HG02623 (cell line): ENCODE measurements around the gene CDK18.

ENCODE experiments used
- ATAC-seq: cut with Tn5 transposase; IDR thresholded peaks from one replicate; pipeline ENCODE4 v1.9.1; 2021; ENCODE audit warnings: moderate library complexity; ENCODE audit not compliant: unreplicated experiment

The CDK18 gene

DNA sequence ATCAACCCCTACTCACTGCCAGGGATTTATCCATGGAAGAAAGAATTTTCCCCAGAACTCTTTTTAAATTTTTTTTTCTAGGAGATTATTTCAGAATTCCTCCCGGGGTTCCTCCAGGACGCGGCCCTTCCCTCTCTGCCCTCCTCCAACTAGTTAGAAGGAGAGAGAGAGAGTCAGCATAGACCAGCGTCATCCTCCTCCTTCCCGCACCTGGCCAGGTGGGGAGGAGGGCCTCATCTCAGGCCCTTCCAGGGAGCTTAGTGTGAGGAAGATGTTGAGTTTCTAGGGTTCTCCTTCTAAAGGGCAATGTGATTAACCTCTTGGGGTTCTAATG, 63.6 kb downstream of the CDK18 start:
- no peak for ATAC-seq

- no peak for ATAC-seq
These were observed 64.2 kb downstream of the CDK18 start for GRCh38 chr1:205568469-205569361.

GRCh38 chr1:205569411-205570172, 65.1 kb downstream of the CDK18 start:
- ATAC-seq, result no peak

DNA sequence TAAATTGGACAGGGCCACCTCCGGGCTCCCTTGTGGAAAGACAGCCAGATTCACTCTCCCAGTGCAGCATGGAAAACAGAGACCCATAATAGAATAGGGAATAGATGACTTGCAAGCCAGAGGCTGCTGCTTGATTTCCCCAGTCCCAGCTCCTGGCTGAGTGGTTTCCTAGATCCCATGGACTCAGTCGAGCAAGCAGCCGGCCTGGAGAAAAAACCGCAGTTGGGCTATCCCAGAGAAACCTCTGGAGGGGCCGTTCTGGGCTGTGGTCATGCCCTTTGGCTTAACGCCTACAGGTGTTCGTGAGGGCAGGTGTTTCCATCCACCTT, 65.7 kb downstream of the CDK18 start:
- no peak for ATAC-seq

DNA sequence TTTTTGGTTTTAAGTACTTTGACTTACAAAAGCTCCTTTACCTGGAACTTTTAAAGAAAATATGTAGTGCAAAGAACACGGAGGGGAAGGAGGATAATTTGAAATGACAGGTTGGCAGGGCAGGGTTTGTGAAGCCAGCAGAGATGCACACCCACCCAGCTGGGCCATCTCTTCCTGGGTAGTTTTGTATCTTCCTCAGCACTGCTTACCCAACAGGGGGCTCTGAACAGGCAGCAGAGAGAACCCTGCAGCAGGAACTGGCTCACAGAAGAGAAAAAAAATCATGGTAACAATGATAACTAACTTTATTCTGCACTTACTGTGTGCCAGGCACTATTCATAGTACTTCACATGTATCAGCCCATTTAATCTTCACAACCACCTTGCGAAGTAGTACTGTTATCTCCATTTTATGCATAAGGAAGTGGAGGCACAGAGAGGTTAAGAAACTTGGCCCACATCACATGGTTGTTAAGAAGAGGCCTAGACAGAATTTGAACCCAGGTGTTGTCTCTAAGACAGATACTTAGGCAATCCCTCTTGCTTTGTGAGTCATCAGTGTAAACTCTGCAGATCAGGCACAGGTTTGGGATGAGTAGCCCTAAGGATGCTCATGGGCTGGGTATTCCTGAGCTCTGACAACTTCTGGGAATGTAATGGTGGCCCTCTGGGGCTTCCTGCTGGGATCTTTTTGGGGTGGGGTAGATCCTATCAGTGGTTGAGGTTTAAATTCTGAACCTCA, 66.5 kb downstream of the CDK18 start:
- ATAC-seq, result no peak

GRCh38 chr1:205571747-205572146, 67.3 kb downstream of the CDK18 start:
- ATAC-seq, result no peak

- ATAC-seq, result no peak
These were observed 68.0 kb downstream of the CDK18 start for GRCh38 chr1:205572421-205572820.

DNA sequence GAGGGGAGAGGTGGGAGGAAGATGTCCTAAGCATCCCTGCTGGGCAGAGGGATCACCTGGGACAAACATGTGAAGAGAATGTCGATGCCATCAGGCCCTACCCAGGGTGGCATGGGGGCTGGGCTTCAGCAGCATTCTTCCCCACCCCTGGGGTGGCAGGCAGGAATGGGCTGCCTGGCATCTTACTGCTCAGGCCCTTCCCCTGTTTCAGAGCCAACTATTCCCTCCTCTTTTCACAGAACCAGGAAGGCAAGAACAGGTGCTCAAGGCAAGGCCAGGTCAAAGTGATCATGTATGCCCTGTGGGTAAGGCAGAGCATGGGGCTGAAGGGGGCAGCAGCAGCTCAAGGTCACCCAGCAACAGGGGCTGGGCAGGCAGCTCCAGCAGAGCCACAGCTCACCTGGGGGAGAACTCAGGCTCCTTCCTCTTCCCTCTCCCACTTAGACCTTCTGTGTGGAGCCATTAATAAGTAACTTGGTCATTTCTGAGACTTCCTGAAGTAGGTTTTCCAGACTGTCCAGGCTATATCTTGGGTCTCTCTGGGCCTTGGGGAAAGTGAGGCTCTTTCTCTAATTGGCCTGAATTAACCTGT, 70.9 kb downstream of the CDK18 start:
- ATAC-seq, result no peak

DNA sequence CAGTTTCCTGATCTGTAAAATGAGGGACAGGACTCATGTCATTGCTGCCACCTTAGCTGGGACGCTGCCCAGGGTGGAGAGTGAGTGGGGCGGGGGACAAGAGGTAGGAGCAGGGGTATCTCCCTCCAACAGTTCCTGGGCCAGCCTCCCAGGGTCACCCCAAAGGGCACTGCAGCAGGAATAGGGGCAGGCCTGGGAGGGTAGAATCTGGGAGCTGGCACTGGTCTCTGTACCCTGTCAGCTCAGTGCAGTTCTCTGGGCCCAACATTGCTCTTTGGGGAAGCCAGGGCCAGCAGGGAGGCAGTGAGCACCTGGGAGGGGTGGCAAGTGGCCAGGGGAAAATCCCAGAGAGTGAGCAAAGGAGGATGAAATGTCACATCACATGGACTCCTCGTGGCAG, 71.5 kb downstream of the CDK18 start:
- ATAC-seq, result no peak

DNA sequence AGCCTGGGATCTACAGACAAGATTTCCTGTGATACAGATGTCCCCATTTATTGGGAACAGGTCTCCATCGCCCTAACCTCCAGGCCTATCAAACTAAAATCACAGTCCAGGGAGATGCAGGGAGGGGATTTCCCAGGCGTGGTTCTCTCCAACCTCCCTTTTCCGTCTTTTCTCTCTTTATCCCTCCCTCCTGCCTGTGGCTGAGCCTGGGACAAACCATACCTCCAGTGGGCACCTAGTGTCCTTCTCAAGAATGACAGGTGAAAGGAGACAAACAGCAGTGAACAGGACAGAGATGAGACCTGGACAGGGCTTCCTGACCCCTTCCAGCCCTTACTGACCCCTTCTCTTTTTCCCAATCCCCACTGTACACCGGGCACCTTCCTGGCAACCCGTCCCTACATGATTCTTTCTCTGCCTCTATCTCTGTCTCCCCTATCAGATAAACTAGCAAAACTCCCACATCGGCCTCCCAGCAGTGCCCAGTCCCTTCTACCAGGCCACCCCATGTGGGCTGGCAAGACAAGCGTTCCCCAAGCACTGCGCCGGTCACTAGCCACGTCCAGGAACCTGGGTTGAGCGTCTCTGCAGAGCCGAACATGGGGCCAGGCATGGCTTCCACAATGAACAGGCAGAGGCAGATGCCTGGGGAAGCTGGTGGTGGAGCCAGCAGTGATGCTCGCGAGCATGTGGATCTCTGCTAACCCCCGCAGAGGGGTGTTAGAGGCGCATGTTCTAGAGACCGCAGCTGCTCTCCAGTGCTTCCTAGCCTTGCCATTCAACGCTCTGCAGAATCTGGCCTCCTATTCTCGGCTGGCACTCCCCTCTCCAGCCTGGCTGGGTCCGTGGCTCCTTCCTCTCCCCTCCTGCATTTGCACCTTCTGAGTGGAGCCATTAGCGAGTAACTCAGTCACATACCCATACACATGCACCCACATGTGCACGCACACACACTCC, 72.6 kb downstream of the CDK18 start:
- no peak for ATAC-seq

DNA sequence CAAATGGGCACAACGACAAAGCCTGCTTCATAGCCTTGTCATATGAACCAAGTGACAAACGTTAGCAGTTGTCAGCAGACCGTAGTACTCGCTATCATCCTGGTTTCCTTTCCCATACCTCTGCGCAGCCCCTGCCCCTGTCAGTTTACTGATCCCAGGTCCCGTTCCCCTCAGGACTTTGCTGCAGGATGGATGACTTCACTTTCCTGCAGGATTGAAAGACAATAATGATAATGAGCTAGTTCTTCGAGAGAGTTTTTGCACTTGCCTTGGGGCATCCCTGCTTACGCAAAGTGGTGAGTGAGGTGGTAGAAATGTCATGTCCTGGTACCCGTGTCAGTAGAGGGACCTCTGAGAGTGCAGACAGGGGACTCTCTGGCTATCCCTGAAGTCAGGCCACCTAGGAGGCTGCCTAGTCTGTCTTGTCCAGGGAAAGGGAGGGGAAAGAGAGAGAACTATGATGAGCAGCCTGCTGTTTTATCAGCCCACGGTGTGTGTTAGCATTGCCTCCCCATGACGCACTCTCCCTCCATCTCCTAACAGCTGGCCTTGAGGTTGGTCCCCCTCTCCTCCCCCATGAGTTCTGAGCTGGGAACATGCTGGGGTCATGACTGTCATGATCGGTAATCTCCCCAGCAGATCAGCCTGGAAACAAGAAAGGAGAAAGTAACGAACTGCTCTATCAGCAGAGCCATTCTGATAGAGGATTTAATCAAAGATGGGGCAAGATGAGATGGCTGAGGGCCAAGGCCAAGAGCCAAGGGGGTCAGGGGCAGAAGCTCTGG, 73.6 kb downstream of the CDK18 start:
- no peak for ATAC-seq

- ATAC-seq, result no peak
These were observed 74.5 kb downstream of the CDK18 start for GRCh38 chr1:205578780-205579571.

DNA sequence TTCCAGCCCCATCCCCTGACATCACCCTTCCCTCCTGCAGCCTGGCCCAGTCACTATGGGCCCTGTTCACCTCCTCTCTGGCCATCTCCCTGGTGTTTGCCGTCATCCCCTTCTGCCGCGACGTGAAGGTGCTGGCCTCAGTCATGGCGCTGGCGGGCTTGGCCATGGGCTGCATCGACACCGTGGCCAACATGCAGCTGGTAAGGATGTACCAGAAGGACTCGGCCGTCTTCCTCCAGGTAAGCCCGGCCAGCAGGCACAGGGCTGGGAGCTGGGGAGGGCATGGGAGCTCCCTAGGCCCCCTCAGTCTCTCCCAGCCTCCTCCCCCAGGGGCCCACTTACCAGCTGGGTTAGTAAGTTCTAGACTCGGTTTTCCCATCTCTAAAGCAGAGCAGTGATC, 75.2 kb downstream of the CDK18 start:
- no peak for ATAC-seq

GRCh38 chr1:205580140-205580922, 75.9 kb downstream of the CDK18 start:
- ATAC-seq, result no peak

DNA sequence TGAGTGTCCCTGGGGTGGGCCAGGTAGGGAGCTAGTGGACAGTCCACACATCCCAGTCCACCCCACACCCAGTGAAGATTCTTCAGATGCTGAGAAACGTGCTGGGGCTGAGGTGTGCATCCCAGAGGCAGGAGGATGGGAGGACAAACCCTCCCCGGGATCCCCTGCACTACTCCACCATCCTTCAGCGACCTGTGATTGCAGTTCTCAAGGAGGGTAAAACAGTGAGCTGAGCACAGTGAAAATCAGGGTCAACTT, 76.4 kb downstream of the CDK18 start:
- ATAC-seq, result no peak

GRCh38 chr1:205581321-205581980, 77.0 kb downstream of the CDK18 start:
- no peak for ATAC-seq

DNA sequence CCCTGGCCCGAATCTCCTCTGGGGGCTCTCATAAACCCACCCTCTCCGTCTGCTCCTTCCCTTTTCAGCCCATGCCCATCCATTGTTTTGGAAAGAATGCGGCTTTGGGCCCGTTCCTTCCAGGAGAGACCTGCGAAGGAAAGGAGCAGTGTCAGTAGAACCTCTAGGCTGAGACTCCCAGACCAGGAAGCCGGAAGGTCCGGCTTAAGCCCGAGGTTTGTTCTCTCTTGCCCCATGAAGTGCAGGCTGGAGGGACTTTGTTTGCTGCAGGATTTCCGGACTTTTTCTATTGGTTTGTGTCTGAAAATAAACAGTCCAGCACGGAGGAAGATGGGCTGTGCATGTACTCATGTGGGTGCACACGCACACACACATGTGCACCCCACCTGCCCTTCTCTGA, 77.6 kb downstream of the CDK18 start:
- ATAC-seq, result no peak
